Activated CD4-positive, alpha-beta T cell treated with anti-CD3 and anti-CD28 coated beads, Interleukin-2, amount 50 U/mL, for 4 hours (primary cell): Measurements from ENCODE around the gene BPIFA2.
"Not testable (repeated sequence)": the region's sequence is repeated elsewhere in the genome, so short reads cannot be mapped to it uniquely, and the experiment has no call there.

Source experiments
- DNase-seq, 2 experiments: peaks; one replicate each; pipeline ENCODE4 v3.0.0-alpha.2; 2020

BPIFA2 gene

GRCh38 chr20:33162313-33162712 lies 5.6 kb upstream of the BPIFA2 start:
- no peak for DNase-seq

DNA sequence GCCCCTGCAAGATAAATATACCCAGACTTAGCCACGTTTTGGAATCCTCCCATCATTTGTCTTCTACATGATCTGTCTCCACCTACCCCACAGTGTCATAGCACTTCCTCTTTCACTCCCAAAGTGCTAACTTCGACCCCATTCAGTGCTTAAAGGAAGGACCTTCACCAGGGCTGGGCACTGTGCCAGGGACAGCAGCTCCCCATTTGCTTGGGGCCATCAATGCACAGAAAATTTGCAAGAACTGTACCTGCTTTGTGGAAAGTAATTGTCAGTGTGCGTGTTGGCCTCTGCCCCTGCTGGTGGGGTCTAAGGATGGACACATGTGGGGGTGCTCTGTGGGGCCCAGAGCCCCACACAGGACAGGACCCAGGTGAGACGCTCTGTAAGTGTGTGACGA lies 5.2 kb upstream of the BPIFA2 start:
- no peak for DNase-seq

DNA sequence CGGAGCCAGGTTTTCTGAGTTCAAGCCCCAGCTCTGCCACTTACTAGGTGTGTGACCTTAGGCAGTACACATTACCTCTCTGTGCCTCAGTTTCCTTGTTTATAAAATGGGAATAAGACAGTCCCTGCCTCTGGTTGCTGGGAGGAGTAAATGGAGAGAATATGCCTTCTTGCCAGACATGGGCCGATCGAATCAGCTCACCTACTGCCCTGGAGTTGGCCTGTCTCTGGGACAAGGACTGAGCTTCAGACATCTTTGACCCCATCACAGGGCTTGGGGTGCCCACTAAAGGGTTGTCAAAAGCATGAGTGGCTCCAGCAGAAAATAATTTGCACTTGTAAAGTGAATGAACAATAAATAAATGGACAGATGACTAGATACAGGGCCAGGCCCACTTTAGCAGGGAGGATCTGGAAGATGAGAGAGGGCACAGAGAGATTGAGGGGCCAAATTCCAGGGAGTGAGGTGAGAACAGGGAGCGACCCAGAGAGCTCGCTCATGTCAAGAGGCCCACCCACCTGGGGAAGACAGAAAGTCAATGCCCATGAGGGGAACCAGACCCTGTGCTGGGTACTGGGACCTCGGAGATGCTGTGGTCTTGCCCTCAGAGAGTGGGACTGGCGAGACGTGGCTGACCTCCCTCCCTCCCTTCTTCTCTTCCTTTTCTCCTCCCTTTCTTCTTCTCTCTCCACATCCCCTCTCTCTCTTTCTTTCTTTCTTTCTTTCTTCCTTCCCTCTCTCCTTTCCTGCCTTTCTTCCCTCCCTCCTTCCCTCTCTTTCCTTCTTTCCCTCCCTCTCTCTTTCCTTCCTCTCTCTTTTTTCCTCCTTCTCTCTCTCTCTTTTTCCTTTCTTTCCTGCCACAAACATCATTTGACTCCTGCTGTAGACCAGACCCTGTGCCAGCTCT lies 3.9 kb upstream of the BPIFA2 start:
- DNase-seq: no peak

DNA sequence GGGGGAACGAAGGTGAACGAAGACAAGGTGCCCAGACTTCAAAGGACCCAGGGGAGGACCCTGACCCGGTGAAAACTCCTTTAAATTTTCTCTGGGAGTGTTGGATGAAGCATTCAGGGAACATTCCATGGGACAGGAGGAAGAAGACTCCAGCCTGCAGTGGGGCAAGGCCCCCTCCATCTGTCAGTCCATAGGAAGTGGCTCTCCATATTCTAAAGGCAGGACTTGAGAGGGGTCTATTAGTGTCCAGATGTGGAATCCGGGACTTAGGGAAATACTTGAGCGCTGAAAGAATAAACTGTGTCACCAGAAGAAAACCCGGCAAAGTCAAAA lies 3.2 kb upstream of the BPIFA2 start:
- no peak for DNase-seq

GRCh38 chr20:33165416-33166055 lies 2.4 kb upstream of the BPIFA2 start:
- no peak for DNase-seq

DNA sequence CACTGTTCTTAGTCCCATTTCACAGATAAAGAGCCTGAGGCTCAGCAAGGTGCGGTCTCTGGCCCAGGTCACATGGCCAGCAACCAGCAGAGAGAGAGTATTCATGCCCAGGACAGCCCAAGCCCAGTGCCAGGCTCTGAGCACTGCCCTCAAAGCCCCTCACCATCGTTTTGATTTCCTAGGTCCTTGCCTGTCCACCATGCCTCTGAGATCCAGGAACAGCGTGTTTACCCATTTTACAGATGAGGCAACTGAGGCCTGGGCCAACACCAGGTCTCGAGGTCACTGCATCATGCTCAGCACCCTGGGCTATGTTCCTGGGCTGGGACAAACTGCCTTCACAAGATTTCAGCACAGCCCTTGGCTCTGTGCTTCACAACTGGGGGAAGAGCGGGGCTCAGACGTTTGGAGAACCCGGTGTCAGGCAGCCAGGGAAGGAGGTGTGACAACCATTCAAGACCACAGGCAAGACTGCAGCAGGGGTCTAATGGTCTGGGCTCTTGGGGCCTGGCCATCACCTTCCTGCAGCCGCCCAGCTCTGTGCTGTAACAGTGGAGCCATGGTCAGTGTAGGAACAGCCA lies 1.3 kb upstream of the BPIFA2 start:
- DNase-seq: no peak

DNA sequence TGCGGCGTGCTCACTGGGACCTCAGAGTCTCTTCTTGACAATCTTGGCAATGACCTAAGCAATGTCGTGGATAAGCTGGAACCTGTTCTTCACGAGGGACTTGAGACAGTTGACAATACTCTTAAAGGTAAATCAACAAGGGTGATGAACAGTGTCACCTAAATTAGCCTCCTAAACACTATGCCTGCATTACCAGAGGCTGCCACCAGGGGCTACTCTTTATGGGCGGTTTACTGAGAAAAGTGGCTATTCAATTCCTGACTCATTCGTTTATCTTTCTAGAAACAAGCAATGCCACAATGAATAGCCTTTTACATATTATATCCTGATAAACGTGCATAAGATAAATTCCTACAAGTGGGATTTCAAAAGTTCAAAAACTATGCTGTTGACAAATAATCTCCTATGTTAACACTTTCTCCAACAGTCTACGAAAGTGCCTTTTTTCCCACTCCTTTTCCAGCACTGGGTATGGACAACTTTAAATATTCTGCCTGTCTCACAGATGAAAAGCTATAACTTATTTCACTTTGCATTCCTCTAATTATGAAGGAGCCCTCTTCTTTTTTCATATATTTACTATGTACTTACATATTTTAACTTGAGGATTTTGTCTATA lies 1.3 kb downstream of the BPIFA2 start:
- DNase-seq: no peak

- DNase-seq: no peak
Observed at GRCh38 chr20:33172781-33173180, 4.8 kb downstream of the BPIFA2 start.

DNA sequence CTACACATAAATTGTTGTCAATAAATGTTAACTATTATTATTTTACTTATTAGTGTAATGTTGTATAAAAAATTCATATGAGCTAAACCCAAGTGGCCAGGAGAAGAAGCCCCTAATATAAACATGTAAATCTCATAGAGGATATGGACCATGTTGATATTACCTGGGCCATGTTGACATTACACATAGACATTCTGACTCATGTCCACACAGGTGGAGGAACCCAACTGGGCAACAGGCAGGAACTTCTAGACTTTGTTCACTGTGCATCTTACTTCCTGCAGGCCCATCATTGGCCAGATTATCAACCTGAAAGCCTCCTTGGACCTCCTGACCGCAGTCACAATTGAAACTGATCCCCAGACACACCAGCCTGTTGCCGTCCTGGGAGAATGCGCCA lies 7.2 kb downstream of the BPIFA2 start:
- DNase-seq: no peak

GRCh38 chr20:33176101-33176500 lies 8.1 kb downstream of the BPIFA2 start:
- DNase-seq: no peak

- DNase-seq: no peak
Observed at GRCh38 chr20:33177866-33178265, 9.9 kb downstream of the BPIFA2 start.

GRCh38 chr20:33178726-33179125 lies 10.8 kb downstream of the BPIFA2 start:
- DNase-seq: no peak

GRCh38 chr20:33180169-33180568 lies 12.2 kb downstream of the BPIFA2 start:
- DNase-seq: no peak

DNA sequence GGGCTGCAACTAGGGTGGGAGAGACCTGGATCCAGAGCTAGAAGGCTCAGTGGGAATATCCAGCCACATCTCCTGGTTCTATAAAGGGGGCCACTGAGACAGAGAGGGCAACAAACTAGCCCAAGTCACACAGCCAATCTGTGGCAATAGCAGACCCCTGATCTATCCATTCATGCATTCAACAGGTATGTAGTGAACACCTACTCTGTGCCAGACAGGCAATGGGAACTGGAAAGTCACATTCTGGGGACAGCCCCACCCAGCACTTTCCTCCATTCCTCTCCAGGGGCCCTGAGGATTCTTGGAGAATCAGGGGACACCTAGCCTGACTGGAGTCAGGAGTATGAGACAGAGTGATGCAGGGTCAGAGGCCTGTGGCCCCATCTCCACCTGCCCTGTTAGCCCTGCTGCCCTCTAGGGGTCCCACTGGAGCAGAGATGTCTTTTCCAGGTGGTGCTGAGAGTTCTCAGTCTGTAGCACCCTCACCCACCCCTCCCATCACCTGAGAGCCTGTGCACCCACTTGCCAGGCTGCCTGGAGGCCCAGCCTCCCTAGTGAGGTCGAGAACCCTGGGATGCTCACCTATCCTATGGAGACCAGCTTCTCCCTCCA lies 13.6 kb downstream of the BPIFA2 start:
- DNase-seq: no peak

DNA sequence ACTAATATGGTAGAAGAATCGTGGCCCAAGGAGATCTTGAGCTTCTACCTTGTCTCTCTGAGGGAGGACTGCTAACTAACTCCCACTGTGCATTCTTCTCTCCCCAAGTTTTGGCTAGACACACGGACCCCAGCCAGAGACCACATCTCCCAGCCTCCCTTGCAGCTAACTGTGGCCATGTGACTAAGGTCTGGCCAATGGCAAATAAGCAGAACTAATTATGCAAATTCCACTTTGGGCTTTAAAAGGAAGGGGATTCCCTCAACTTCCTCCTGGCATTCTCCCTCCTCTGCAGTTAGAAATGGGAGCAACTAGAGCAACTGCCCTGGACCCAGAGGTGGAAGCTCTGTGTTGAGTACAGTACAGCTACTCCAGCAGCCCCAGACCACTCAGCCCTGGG lies 15.4 kb downstream of the BPIFA2 start:
- no peak for DNase-seq

- not testable (repeated sequence) for DNase-seq
Observed at GRCh38 chr20:33185031-33185590, 17.2 kb downstream of the BPIFA2 start.

DNA sequence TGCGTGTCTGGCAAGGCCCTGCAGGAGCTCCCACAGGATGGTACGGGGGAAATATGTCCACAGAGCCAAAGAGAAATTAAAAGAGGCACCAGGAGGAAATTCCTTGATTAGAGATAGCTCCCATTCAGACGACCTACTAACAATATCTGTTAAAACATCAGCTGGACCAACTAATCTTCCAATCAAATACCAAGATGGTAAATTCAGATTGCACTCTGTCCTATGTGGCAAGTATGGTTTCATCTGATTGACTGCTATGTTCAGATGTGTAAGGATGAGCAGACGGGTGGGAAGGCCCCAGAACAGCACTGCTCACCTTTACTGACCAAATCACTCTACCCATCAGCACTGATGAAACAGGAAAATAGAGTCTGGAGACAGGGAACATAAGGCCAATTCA lies 19.5 kb downstream of the BPIFA2 start:
- no peak for DNase-seq

- DNase-seq: no peak
Observed at GRCh38 chr20:33188421-33188820, 20.5 kb downstream of the BPIFA2 start.

- DNase-seq: no peak
Observed at GRCh38 chr20:33191484-33191883, 23.5 kb downstream of the BPIFA2 start.

DNA sequence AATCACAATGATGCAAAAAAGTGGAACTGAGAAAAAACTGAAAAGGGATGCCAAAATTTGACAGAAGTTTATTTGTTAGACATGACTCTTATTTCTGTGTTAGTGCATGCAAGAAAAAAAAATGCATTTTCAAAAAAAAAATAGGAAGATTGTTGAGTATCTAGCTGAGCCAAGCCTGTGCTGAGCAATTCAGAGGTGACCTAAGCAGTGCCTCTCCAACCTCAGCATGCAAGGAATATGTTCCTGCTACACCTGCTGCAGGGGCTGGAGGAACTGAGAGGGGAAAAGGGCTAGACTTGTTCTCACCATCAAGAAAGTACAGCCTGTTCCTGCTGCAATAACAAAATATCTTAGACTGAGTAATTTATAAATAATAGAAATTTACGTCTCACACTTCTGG lies 24.0 kb downstream of the BPIFA2 start:
- DNase-seq: no peak

GRCh38 chr20:33192912-33193501 lies 25.0 kb downstream of the BPIFA2 start:
- no peak for DNase-seq

- no peak for DNase-seq
Observed at GRCh38 chr20:33199026-33199425, 31.1 kb downstream of the BPIFA2 start.

- no peak for DNase-seq
Observed at GRCh38 chr20:33202451-33202850, 34.5 kb downstream of the BPIFA2 start.
